CD4-positive, alpha-beta T cell treated with Interleukin-1 beta for 1 hour (primary cell): ENCODE results near the gene DHCR7.
A peak's percentile ranks its signal among the peaks of the same experiment; 100 is the strongest.
"Not testable (repeated sequence)": the region's sequence is repeated elsewhere in the genome, so short reads cannot be mapped to it uniquely, and the experiment has no call there.

Experiments used
- DNase-seq, 2 donors: peaks; one replicate each; pipeline ENCODE4 v3.0.0-alpha.2; 2020 to 2022

Gene DHCR7

GRCh38 chr11:71436861-71437260, 11.3 kb downstream of the DHCR7 start:
- no peak for DNase-seq

- no peak for DNase-seq
Observed at GRCh38 chr11:71435278-71435951, 12.8 kb downstream of the DHCR7 start.

- DNase-seq: no peak
Observed at GRCh38 chr11:71434576-71435130, 13.5 kb downstream of the DHCR7 start.

- DNase-seq: no peak
Observed at GRCh38 chr11:71433648-71434450, 14.3 kb downstream of the DHCR7 start.

GRCh38 chr11:71432761-71433647, 15.2 kb downstream of the DHCR7 start:
- DNase-seq: no peak

- DNase-seq: no peak
Observed at GRCh38 chr11:71431271-71431670, 16.9 kb downstream of the DHCR7 start.

- no peak for DNase-seq
Observed at GRCh38 chr11:71430166-71430565, 18.0 kb downstream of the DHCR7 start.

GRCh38 chr11:71429701-71430100, 18.5 kb downstream of the DHCR7 start:
- DNase-seq: no peak

GRCh38 chr11:71428861-71429435, 19.2 kb downstream of the DHCR7 start:
- no peak for DNase-seq

GRCh38 chr11:71426413-71426812, 21.8 kb downstream of the DHCR7 start:
- DNase-seq: no peak

GRCh38 chr11:71425860-71426259, 22.3 kb downstream of the DHCR7 start:
- no peak for DNase-seq

GRCh38 chr11:71425409-71425808, 22.8 kb downstream of the DHCR7 start:
- no peak for DNase-seq

GRCh38 chr11:71423181-71423790, 24.9 kb downstream of the DHCR7 start:
- no peak for DNase-seq

GRCh38 chr11:71422318-71422717, 25.9 kb downstream of the DHCR7 start:
- not testable (repeated sequence) for DNase-seq

GRCh38 chr11:71421392-71421950, 26.7 kb downstream of the DHCR7 start:
- DNase-seq: no peak

- DNase-seq: no peak
Observed at GRCh38 chr11:71420455-71421241, 27.5 kb downstream of the DHCR7 start.

- peak in 1 of 2 donors; percentile 28 for DNase-seq
Observed at GRCh38 chr11:71418643-71419042, 29.6 kb downstream of the DHCR7 start.

- DNase-seq: no peak
Observed at GRCh38 chr11:71414645-71415044, 33.5 kb downstream of the DHCR7 start.

- DNase-seq: no peak
Observed at GRCh38 chr11:71410363-71410966, 37.7 kb downstream of the DHCR7 start.

GRCh38 chr11:71408826-71409225, 39.4 kb downstream of the DHCR7 start:
- no peak for DNase-seq

GRCh38 chr11:71407356-71407755, 40.8 kb downstream of the DHCR7 start:
- DNase-seq: no peak
